Smooth muscle cell (in vitro differentiated cells): ENCODE measurements around the gene VOPP1. TPM values are rescaled to one million over a fixed set of nuclear protein-coding genes. Genes with fewer than 3 reads are reported as not detected.

Source experiments
- DNase-seq: peaks from one replicate; lab custom pipeline; 2025; ENCODE audit not compliant: unreplicated experiment; lab: John Stamatoyannopoulos, UW
- H2AFZ ChIP-seq: fragments of 200-600 bp; sonication (generic); 2 replicates; pipeline ENCODE4 v1.6.0; 2016; ENCODE audit warnings: antibody characterized with exemption, low read depth, mild to moderate bottlenecking
- H3F3A ChIP-seq: fragments of 200-600 bp; sonication (generic); 2 replicates; pipeline ENCODE4 v1.6.0; 2017; ENCODE audit warnings: antibody characterized with exemption, low read depth
- H3K27ac ChIP-seq: fragments of 200-600 bp; sonication (generic); 2 replicates; pipeline ENCODE4 v1.5.1; 2016; ENCODE audit warnings: low read depth, mild to moderate bottlenecking
- H3K27me3 ChIP-seq: fragments of 200-600 bp; sonication (generic); 2 replicates; pipeline ENCODE4 v1.6.1; 2016; ENCODE audit warnings: low read depth, mild to moderate bottlenecking
- H3K36me3 ChIP-seq: fragments of 200-600 bp; sonication (generic); 2 replicates; pipeline ENCODE4 v1.5.1; 2016; ENCODE audit warnings: low read depth
- H3K4me1 ChIP-seq: fragments of 200-600 bp; sonication (generic); 2 replicates; pipeline ENCODE4 v1.5.1; 2016; ENCODE audit warnings: low read depth
- H3K4me2 ChIP-seq: fragments of 200-600 bp; sonication (generic); 2 replicates; pipeline ENCODE4 v1.6.0; 2016; ENCODE audit warnings: mild to moderate bottlenecking
- H3K4me3 ChIP-seq: fragments of 200-600 bp; sonication (generic); 2 replicates; pipeline ENCODE4 v1.5.1; 2016; ENCODE audit warnings: mild to moderate bottlenecking
- H3K79me2 ChIP-seq: fragments of 200-600 bp; sonication (generic); 2 replicates; pipeline ENCODE4 v1.6.0; 2016; ENCODE audit warnings: low read depth, mild to moderate bottlenecking
- H3K9ac ChIP-seq: fragments of 200-600 bp; sonication (generic); 2 replicates; pipeline ENCODE4 v1.6.0; 2016; ENCODE audit warnings: low read depth
- H3K9me3 ChIP-seq: fragments of 200-600 bp; sonication (generic); replicated peaks from 2 replicates; pipeline ENCODE4 v1.5.1; 2016; ENCODE audit warnings: low read depth
- H4K20me1 ChIP-seq: fragments of 200-600 bp; sonication (generic); 2 replicates; pipeline ENCODE4 v1.6.0; 2016; ENCODE audit warnings: low read depth
- whole genome bisulfite sequencing: methylation state at CpG from one replicate; pipeline ENCODE4 v1.1.7; 2016; ENCODE audit warnings: low lambda C conversion rate; 5-methylcytosine and 5-hydroxymethylcytosine counted together
- polyA plus RNA-seq: library from polyadenylated mRNA; unstranded; fragments of >200 nt; fragmentation: Nextera tagmentation; extraction: Ambion mirVana; gene quantifications from 2 replicates; pipeline ENCODE4 v1.2.1, GENCODE V29; 2016
- total RNA-seq: library from RNA; depleted of rRNA; stranded (reverse); fragments of >200 nt; gene quantifications from 2 replicates; pipeline ENCODE4 v1.2.3, GENCODE V29; 2014
- TF ChIP-seq, protein P1 (sequence below): fragments of 200-600 bp; sonication (generic); IDR thresholded peaks from 2 replicates; pipeline ENCODE4 v1.5.1; 2017; ENCODE audit warnings: borderline replicate concordance, mild to moderate bottlenecking, antibody characterized with exemption; ENCODE audit not compliant: insufficient read depth, poor library complexity, severe bottlenecking

VOPP1 gene
- total and polyA plus RNA-seq, 2 experiments from 2014 or later: 18.3 to 26.6 TPM

DNA sequence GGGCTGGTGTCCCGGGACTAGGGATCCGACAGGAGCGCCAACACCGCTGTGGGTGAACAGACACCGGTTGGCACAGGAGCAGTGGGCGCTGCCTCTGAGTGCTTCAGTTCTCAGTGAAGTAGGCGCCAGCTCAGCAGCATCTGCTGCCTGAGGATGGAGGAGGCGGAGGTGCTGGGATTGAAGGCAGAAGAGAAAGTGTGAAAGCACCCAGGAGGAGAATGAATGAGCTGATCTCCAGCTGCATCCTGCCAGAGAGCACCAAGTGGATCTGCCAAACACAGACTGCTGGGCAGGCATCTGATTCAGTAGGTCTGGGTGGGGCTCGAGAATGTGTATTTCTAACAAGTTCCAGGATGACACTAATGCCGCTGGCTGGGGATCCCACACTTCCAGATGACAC, 132.7 kb downstream of the VOPP1 start:
- no peak for DNase-seq
- Histone ChIP-seq H3F3A (no peaks in the 10 kb centered on the region), H3K27me3 (no peaks in the 10 kb centered on the region), H3K36me3 (no peaks in the 10 kb centered on the region), H3K9me3 (no peaks in the 10 kb centered on the region), H3K4me2 (no peak overlapping the region), H3K27ac (no peak overlapping the region), H3K9ac (no peak overlapping the region), H3K4me1 (no peaks in the 10 kb centered on the region), H2AFZ (no peak overlapping the region), H3K4me3 (no peak overlapping the region), H4K20me1 (no peaks in the 10 kb centered on the region), H3K79me2 (no peaks in the 10 kb centered on the region)
- WGBS: 91% methylated on average over 10 of the region's 10 CpGs
- TF ChIP-seq, protein P1, sequence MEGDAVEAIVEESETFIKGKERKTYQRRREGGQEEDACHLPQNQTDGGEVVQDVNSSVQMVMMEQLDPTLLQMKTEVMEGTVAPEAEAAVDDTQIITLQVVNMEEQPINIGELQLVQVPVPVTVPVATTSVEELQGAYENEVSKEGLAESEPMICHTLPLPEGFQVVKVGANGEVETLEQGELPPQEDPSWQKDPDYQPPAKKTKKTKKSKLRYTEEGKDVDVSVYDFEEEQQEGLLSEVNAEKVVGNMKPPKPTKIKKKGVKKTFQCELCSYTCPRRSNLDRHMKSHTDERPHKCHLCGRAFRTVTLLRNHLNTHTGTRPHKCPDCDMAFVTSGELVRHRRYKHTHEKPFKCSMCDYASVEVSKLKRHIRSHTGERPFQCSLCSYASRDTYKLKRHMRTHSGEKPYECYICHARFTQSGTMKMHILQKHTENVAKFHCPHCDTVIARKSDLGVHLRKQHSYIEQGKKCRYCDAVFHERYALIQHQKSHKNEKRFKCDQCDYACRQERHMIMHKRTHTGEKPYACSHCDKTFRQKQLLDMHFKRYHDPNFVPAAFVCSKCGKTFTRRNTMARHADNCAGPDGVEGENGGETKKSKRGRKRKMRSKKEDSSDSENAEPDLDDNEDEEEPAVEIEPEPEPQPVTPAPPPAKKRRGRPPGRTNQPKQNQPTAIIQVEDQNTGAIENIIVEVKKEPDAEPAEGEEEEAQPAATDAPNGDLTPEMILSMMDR: no peak

DNA sequence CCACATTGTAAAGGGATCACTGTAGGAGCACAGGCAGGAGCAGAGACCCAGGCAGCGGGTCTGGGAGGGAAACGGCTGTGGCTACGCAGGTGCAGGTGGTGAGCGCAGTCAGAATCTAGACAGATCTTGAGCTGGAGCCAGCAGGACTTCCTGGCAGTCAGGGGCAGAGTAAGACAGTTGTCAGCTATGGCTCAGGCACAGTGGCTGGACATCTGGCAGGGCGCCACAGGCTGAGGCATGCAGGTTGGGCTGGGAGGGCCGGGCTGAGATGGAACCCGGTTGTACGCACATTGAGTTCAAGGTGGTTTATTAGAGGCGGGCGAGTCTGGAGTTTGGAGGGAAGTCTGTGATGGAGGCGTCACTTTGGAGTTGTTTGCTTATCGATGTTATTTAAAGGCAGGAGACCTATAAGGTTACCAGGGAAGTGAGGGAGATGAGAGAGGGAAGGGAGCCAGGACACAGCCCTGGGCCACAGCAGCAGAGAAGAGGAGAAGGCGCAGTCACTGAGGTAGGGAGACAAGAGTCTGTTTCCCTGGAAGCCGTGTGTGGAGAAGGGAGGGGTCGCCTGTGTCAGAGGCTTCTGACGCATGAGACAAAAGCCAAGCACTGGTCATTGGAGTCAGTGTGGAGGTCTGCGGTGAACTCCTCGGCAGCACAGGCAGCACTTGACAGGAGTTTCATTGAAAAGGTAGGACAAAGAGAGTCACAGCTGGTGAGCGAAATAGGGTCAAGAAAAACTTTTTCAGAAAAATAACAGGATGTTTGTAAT, 133.4 kb downstream of the VOPP1 start:
- Histone ChIP-seq H3K4me2 (no peak overlapping the region), H2AFZ (no peak overlapping the region), H3K4me1 (no peaks in the 10 kb centered on the region), H3K36me3 (no peaks in the 10 kb centered on the region), H3K27me3 (no peaks in the 10 kb centered on the region), H3K79me2 (no peaks in the 10 kb centered on the region), H4K20me1 (no peaks in the 10 kb centered on the region), H3K9ac (no peak overlapping the region), H3K9me3 (no peaks in the 10 kb centered on the region), H3F3A (no peaks in the 10 kb centered on the region), H3K27ac (no peak overlapping the region), H3K4me3 (no peak overlapping the region)
- 91% methylated on average over 19 of the region's 19 CpGs for WGBS
- TF ChIP-seq, protein P1: no peak
- no peak for DNase-seq

DNA sequence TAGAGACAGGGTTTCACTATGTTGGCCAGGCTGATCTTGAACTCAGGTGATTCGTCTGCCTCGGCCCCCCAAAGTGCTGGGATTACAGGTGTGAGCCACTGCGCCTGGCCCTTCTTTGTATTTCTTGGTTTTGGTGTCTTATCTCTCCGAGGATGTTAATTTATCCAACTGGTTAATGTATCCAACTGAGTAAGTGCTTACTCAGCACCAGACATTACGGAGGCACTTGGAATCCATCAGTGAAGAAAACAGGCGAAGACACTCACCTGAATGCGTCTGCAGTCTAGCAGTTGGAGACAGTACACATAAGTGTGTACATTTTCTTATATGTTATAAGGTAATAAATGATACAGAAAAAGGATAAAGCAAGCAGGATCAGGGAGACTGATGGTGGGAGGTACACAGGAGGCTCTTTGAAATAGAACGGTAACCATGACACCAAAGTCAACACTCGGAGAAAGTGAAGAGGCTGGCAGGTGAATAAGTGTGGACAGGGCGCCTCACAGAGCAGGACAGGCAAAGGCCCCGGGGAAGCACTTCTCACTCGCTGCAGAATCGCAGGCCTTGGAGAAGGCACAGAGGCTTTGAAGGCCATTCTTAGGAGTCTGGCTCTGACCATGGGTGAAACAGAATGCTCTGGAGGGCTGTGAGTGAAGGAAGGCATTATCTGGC, 134.1 kb downstream of the VOPP1 start:
- 94% methylated on average over 13 of the region's 13 CpGs for WGBS
- no peaks in the 10 kb centered on the region for H3K9me3 ChIP-seq
- no peak overlapping the region for H3K27ac ChIP-seq
- H3K9ac ChIP-seq: no peak overlapping the region
- no peaks in the 10 kb centered on the region for H4K20me1 ChIP-seq
- no peak overlapping the region for H2AFZ ChIP-seq
- H3K27me3 ChIP-seq: no peaks in the 10 kb centered on the region
- no peak overlapping the region for H3K4me3 ChIP-seq
- H3K36me3 ChIP-seq: no peaks in the 10 kb centered on the region
- H3F3A ChIP-seq: no peaks in the 10 kb centered on the region
- H3K4me2 ChIP-seq: no peak overlapping the region
- H3K79me2 ChIP-seq: no peaks in the 10 kb centered on the region
- H3K4me1 ChIP-seq: no peaks in the 10 kb centered on the region
- no peak for DNase-seq
- TF ChIP-seq, protein P1: no peak
